NCI-H748 (cell line): ENCODE measurements around the gene IPP.
"Not testable (repeated sequence)": the region's sequence is repeated elsewhere in the genome, so short reads cannot be mapped to it uniquely, and the experiment has no call there.

Experiments
- DNase-seq: peaks from one replicate; lab custom pipeline; 2025; ENCODE audit not compliant: unreplicated experiment; lab: John Stamatoyannopoulos, UW

IPP gene

GRCh38 chr1:45685308-45686014 lies 65.0 kb downstream of the IPP start:
- DNase-seq: no peak

GRCh38 chr1:45684402-45684801 lies 66.1 kb downstream of the IPP start:
- DNase-seq: no peak

GRCh38 chr1:45682942-45683341 lies 67.5 kb downstream of the IPP start:
- no peak for DNase-seq

DNA sequence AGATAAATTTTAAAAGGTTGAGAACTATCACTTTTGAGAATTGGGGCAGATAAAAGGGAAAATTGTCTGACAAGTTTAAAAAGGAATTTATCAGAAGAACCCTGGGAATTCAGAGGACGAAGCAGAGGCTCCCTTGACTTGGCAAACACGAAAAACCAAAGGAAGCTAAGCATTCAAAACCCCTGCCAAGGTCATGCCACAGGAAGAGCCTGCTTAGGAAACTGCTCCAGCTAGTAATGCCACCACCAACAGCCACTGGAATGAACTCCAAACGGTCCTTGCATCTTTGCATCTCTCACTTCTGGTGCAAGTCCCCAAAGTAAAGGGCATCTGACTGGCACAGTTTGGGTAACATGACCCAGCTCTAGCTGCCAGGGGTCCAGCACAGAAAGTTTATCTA lies 71.3 kb downstream of the IPP start:
- no peak for DNase-seq

- DNase-seq: no peak
These were observed 72.0 kb downstream of the IPP start for GRCh38 chr1:45678489-45678888.

DNA sequence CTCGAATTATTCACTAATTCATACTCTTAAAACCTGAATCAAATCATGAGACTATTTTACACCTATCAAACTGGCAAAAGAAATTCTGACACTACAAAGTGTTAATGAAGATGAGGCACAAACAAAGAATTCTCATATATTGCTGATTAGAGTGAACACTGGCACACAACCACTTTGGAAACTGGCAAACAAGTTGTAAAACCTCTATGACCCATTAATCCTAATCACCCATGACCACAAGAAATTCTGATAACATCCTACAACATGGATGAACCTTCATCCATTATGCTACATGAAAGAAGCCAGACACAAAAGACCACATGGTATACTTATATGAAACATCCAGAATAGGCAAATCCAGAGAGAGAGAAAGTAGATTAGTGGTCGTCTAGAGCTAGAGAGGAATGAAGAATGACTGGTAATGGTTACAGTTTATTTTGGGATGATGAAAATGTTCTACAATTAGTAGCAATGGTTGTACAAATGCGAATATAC lies 72.7 kb downstream of the IPP start:
- DNase-seq: no peak

DNA sequence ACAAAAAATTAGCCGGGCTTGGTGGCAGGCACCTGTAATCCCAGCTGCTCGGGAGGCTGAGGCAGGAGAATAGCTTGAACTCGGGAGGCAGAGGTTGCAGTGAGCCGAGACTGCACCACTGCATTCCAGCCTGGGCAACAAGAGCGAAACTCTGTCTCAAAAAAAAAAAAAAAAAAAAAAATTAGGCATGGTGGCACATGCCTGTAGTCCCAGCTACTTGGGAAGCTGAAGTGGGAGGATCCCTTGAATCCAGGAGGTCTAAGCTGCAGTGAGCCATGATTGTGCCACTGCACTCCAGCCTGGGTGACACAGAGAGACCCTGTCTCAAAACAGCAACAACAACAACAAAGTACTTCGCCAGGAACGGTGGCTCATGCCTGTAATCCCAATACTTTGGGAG lies 73.9 kb downstream of the IPP start:
- DNase-seq: not testable (repeated sequence)

DNA sequence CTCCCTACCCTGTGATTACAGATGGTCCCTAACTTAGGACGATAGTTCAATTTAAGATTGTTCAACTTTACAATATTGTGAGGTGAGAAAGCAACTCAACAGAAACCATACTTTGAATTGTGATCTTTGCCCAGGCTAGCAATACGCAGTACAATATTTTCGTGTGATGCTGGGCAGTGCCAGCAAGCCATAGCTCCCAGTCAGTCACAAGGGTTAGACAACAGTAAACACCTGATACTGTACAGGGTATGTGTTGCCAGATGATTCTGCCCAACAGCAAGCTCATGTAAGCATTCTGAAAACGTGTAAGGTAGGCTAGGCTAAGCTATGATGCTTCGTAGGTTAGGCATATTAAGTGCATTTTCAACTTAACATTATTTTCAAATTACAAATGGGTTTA lies 76.0 kb downstream of the IPP start:
- DNase-seq: no peak

GRCh38 chr1:45673956-45674355 lies 76.5 kb downstream of the IPP start:
- no peak for DNase-seq

DNA sequence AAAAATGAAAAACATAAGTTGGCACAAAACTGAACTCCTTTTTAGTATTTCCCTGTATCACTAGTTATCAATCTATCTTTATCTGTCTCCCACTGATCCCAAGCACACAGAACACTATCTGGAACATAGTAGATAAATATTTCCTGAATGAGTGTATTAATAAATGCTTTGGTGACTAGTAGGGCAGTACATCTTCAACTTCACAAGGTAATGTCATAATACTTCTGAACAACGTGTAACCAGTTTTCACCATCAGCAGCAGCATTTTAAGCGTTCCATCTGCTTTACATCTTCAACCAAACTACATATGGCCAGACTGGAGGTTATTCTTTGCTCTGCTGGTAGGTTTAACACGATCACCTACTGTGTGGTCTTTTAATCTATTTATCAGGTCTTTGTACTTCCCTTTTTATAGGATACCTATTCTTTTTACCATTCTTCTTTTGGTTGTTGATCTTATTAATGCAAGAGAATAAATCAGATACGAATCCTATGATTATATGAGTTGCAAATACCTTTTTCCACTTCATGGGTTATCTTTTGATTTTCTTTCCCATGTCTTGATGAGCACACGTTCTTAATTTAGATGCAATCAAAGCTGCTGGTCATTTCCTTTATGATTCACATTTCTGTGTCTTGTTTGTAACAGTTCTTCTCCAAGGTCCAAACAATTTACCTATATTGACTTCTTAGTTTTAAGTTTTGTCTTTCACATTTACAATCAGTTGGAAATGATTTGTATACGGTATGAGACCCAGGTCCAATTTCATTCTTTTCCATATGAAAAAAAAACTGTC lies 80.4 kb downstream of the IPP start:
- DNase-seq: no peak

GRCh38 chr1:45669379-45669778 lies 81.1 kb downstream of the IPP start:
- no peak for DNase-seq

DNA sequence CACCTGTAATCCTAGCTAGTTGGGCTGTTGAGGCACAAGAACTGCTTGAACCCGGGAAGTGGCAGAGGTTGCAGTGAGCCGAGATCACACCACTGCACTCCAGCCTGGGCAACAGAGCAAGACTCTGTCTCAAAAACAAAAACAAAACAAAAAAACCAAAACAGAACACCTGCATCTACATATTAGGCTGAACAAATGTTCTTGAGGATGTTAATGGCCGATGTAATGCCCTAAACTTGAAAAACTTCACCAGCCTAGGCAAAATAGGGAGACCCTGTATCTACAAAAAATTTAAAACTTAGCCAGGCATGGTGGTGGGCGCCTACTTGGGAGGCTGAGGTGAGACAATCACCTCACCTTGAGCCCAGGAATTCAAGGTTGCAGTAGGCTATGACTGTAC lies 81.9 kb downstream of the IPP start:
- DNase-seq: no peak

DNA sequence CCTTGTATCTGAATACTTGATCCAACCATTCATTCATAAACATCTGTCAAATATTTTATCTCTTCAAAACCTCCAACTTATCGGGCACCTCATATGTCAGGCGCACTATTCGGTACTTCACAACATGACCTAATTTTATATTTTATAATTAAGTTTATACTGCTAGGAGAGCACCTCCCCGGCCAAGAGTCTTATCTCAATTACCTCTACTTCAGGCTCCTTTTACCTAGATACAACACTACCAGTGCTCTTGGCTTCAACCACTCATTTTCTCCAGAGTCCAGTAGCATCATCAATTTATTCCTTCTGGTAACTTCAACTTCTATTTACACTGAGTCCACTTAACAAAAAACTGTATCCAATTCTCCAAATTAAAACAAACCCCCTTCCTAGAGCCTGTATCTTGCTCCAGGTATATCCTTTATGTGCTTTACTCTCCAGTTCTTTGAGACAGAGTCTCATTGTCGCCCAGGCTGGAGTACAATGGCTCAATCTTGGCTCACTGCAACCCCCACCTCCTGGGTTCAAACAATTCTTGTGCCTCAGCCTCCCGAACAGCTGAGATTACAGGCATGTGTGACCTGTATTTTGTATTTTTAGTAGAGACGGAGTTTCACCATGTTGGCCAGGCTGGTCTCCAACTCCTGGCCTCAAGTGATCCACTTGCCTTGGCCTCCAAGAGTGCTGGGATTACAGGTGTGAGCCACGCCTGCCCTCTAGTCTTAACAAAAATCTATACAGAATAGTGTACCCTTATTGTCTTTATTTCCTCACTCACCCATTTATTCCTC lies 82.9 kb downstream of the IPP start:
- DNase-seq: no peak

- DNase-seq: no peak
These were observed 83.6 kb downstream of the IPP start for GRCh38 chr1:45666836-45667235.

DNA sequence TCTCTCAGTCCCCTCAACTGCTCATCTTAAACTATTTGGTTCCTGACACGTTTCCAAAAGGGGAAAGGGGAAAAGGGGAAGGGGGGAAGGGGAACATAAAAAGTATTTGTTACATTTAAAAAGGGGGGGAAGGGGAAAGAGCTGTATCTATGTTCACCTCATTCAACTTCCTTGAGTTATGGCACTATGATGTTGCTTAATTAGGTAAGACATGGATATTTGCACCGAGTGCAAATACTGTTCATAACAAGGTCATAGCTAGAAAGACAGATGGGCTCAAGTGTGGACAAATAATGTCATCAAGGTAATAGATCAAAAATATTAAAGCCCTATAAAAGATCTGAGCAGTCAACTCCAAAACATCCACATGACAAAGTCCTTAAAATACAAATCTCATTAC lies 90.1 kb downstream of the IPP start:
- no peak for DNase-seq

DNA sequence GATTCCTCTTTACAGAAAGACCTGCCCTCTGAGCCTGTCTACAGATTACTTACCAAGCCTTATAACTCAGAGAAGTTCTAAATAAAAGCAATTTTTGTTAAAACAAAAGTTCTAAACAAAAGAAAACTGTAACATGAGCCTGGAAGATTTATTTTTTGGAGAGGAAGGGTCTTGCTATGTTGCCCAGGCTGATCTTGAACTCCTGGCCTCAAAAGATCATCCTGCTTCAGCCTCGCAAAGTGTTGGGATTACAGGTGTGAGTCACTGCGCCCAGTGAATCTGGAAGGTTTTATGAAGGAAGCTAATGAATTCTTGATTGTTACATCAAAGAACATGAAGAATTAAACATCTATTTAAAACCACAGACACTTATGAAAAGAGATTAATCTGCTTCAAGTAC lies 91.2 kb downstream of the IPP start:
- DNase-seq: no peak

- DNase-seq: no peak
These were observed 92.3 kb downstream of the IPP start for GRCh38 chr1:45658171-45658570.

DNA sequence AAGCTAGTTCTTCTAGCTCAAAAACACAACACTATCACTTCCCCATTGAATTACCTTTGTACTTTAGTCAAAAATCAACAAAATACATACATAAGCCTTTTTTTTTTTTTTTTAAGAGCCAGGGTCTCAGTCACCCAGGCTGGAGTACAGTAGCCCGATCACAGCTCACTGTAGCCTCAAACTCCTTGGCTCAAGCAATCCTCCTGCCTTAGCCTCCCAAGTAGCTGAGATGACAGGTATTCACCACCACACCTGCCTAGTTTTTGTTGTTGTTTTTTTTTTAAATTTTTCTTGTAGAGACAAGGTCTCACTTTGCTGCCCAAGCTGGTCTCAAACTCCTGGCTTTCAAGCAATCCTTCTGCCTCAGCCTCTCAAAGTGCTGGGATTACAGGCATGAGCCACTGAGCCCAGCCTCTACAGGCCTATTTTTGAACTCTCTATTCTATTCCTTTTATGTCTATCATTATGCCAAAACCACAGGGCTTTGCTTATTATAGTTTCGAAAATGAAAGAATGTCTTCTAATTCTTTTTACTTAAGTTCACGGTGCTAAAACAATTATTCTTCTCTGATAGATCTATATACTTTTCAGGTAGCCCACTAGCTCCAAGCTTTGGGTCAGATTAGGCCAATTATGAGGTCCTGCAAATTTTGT lies 93.8 kb downstream of the IPP start:
- no peak for DNase-seq

- DNase-seq: no peak
These were observed 95.7 kb downstream of the IPP start for GRCh38 chr1:45654540-45655280.
